ENCODE results near the gene MYO7A.
A peak's percentile ranks its signal among the peaks of the same experiment; 100 is the strongest.

Gene MYO7A

GRCh38 chr11:77083566-77084245 is 44.3 kb upstream of the MYO7A start:
- no peak for DNase-seq (ENCODE audit: low read depth)
- no peak overlapping the region for H3K4me3 ChIP-seq (replicated peaks; ENCODE audit: low read depth, low read length)
- TF ChIP-seq, protein P1, sequence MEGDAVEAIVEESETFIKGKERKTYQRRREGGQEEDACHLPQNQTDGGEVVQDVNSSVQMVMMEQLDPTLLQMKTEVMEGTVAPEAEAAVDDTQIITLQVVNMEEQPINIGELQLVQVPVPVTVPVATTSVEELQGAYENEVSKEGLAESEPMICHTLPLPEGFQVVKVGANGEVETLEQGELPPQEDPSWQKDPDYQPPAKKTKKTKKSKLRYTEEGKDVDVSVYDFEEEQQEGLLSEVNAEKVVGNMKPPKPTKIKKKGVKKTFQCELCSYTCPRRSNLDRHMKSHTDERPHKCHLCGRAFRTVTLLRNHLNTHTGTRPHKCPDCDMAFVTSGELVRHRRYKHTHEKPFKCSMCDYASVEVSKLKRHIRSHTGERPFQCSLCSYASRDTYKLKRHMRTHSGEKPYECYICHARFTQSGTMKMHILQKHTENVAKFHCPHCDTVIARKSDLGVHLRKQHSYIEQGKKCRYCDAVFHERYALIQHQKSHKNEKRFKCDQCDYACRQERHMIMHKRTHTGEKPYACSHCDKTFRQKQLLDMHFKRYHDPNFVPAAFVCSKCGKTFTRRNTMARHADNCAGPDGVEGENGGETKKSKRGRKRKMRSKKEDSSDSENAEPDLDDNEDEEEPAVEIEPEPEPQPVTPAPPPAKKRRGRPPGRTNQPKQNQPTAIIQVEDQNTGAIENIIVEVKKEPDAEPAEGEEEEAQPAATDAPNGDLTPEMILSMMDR (IDR thresholded peaks at IDR 0.05; ENCODE audit: low read length, missing control alignments), result no peak

- TF ChIP-seq, protein P1 (IDR thresholded peaks at IDR 0.05; ENCODE audit: low read length, missing control alignments), result no peak
- H3K4me3 ChIP-seq (replicated peaks; ENCODE audit: low read depth, low read length), result no peak overlapping the region
- no peak for DNase-seq (ENCODE audit: low read depth)
These were observed 43.4 kb upstream of the MYO7A start for GRCh38 chr11:77084581-77085191.

GRCh38 chr11:77085652-77086051 is 42.4 kb upstream of the MYO7A start:
- TF ChIP-seq, protein P1 (IDR thresholded peaks at IDR 0.05; ENCODE audit: low read length, missing control alignments), result no peak
- no peak for DNase-seq (ENCODE audit: low read depth)
- no peak overlapping the region for H3K4me3 ChIP-seq (replicated peaks; ENCODE audit: low read depth, low read length)

DNA sequence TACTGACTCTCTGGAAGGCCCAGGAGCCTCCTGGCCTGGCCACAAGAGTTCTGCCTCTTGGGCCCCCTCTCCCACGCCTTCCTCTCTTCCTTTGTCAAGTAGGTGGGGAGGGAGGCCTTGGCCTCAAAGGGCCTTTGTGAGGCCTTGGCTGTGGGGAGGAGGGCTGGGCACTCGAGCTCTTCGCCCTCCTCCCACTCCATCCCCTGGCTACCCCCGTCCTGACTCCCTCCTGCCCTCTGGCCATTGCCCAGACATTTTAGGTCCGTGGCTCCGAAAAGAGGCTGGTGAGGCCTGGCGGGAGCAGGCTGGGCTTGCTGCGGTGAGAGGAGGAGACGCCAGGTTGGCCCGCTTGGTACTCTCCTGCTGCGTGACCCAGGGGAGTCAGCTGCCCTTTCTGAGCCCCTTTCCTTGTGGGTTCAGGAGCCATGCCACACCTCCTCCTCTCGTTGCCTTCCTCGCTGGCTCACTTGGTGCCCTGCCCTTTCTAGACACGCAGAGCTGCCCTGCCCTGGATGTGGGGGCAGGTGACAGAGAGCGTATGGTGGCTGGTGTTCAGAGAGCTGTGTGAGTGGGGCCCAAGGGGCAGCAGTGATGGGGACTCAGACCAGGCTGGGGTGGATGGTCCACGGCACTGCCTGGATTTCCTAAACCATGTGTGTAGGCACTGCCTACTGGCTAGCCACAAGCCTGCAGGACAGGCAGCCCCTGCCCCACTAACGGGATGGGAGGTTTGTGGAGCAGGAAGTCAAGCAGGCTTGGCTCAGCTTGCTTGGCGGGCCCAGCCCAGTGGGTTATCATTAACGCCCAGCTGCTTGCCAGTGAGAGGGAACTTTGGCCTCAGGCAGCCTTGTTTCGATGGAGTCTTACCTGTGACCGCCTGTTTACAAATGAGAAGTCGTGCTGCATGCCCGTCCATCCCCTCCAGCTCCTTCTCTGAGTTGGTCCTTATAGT is 41.2 kb upstream of the MYO7A start:
- H3K4me3 ChIP-seq (replicated peaks; ENCODE audit: low read depth, low read length), result no peak overlapping the region
- DNase-seq (ENCODE audit: low read depth), result peak; percentile 47
- TF ChIP-seq, protein P1 (IDR thresholded peaks at IDR 0.05; ENCODE audit: low read length, missing control alignments), result no peak

- DNase-seq (ENCODE audit: low read depth), result no peak
- no peak overlapping the region for H3K4me3 ChIP-seq (replicated peaks; ENCODE audit: low read depth, low read length)
- TF ChIP-seq, protein P1 (IDR thresholded peaks at IDR 0.05; ENCODE audit: low read length, missing control alignments), result no peak
These were observed 40.3 kb upstream of the MYO7A start for GRCh38 chr11:77087723-77088225.

GRCh38 chr11:77088236-77089003 is 39.6 kb upstream of the MYO7A start:
- no peak for DNase-seq (ENCODE audit: low read depth)
- TF ChIP-seq, protein P1 (IDR thresholded peaks at IDR 0.05; ENCODE audit: low read length, missing control alignments), result no peak
- H3K4me3 ChIP-seq (replicated peaks; ENCODE audit: low read depth, low read length), result no peak overlapping the region

Data from fibroblast of pulmonary artery (primary cell).